ENCODE data around the gene TNFRSF12A.

TNFRSF12A gene

GRCh38 chr16:3012828-3013420 lies 7.2 kb upstream of the TNFRSF12A start, which contains the start of gene CLDN9:
TSS of gene CLDN9 (plus strand) at chr16:3012923. CDS start at chr16:3013363, 440 bp downstream.
- no peak for DNase-seq (ENCODE audit: low read depth)

- no peak for DNase-seq (ENCODE audit: low read depth)
Measured at GRCh38 chr16:3013491-3013951, 6.6 kb upstream of the TNFRSF12A start.

GRCh38 chr16:3013998-3014690 lies 6.0 kb upstream of the TNFRSF12A start:
- no peak for DNase-seq (ENCODE audit: low read depth)

GRCh38 chr16:3014971-3015370 lies 5.2 kb upstream of the TNFRSF12A start:
- no peak for DNase-seq (ENCODE audit: low read depth)

- DNase-seq (ENCODE audit: low read depth): no peak
Measured at GRCh38 chr16:3015865-3016521, 4.2 kb upstream of the TNFRSF12A start.

- no peak for DNase-seq (ENCODE audit: low read depth)
Measured at GRCh38 chr16:3017344-3017743, 2.8 kb upstream of the TNFRSF12A start.

- no peak for DNase-seq (ENCODE audit: low read depth)
Measured at GRCh38 chr16:3017794-3018506, 2.2 kb upstream of the TNFRSF12A start, which contains the start of gene CLDN6. TSS of gene CLDN6 (minus strand) at chr16:3018183. CDS start at chr16:3016021, 2,162 bp downstream.

GRCh38 chr16:3019594-3020246 lies 448 bp upstream of the TNFRSF12A start:
- DNase-seq (ENCODE audit: low read depth): no peak

- DNase-seq (ENCODE audit: low read depth): peak; percentile 67
Measured at GRCh38 chr16:3020604-3021448, 658 bp downstream of the TNFRSF12A start.

- DNase-seq (ENCODE audit: low read depth): peak; percentile 59
Measured at GRCh38 chr16:3021449-3022207, 1.5 kb downstream of the TNFRSF12A start.

- DNase-seq (ENCODE audit: low read depth): peak; percentile 82
Measured at GRCh38 chr16:3022208-3022683, 2.1 kb downstream of the TNFRSF12A start.

- no peak for DNase-seq (ENCODE audit: low read depth)
Measured at GRCh38 chr16:3022684-3023414, 2.7 kb downstream of the TNFRSF12A start.

GRCh38 chr16:3023415-3023668 lies 3.2 kb downstream of the TNFRSF12A start:
- no peak for DNase-seq (ENCODE audit: low read depth)

- DNase-seq (ENCODE audit: low read depth): peak; percentile 90
Measured at GRCh38 chr16:3023669-3024478, 3.7 kb downstream of the TNFRSF12A start, which contains the start of the genes HCFC1R1 and THOC6. TSS of gene HCFC1R1 (minus strand) at chr16:3023942. CDS start at chr16:3023941, 1 bp downstream. TSS of gene THOC6 (plus strand) at chr16:3024035. CDS start at chr16:3024327, 292 bp downstream.

GRCh38 chr16:3025032-3026002 lies 5.1 kb downstream of the TNFRSF12A start:
- DNase-seq (ENCODE audit: low read depth): no peak

- no peak for DNase-seq (ENCODE audit: low read depth)
Measured at GRCh38 chr16:3026003-3026378, 5.8 kb downstream of the TNFRSF12A start.

All from activated gamma-delta T cell treated with anti-CD3 and anti-CD28 coated beads, Interleukin-2, amount 50 U/mL, for 16 hours (primary cell).